GM12892 (cell line): Measurements from ENCODE around the gene TLDC2.

Experiments
- POLR2AphosphoS5 ChIP-seq: IDR thresholded peaks from 2 replicates; pipeline ENCODE4 v1.6.1; 2011; ENCODE audit warnings: low read depth, low read length, control low read depth
- TAF1 ChIP-seq: IDR thresholded peaks from 2 replicates; pipeline ENCODE4 v1.6.1; 2011; ENCODE audit warnings: low read depth, mild to moderate bottlenecking, control low read depth, low read length, borderline replicate concordance

GRCh38 chr20:36865076-36865860 is 10.7 kb upstream of the TLDC2 start:
- TF ChIP-seq POLR2AphosphoS5 (no peak), TAF1 (no peak)
